Measurements from ENCODE around the gene KDSR. TPM values are rescaled to one million over a fixed set of nuclear protein-coding genes. Genes with fewer than 3 reads are reported as not detected.

KDSR gene
- total and polyA plus RNA-seq, 9 of the 15 experiments (the other 6 are each of a cell fraction or from before 2014, with no cell fraction given) = 4.0 to 24.7 (median 12.4) TPM

DNA sequence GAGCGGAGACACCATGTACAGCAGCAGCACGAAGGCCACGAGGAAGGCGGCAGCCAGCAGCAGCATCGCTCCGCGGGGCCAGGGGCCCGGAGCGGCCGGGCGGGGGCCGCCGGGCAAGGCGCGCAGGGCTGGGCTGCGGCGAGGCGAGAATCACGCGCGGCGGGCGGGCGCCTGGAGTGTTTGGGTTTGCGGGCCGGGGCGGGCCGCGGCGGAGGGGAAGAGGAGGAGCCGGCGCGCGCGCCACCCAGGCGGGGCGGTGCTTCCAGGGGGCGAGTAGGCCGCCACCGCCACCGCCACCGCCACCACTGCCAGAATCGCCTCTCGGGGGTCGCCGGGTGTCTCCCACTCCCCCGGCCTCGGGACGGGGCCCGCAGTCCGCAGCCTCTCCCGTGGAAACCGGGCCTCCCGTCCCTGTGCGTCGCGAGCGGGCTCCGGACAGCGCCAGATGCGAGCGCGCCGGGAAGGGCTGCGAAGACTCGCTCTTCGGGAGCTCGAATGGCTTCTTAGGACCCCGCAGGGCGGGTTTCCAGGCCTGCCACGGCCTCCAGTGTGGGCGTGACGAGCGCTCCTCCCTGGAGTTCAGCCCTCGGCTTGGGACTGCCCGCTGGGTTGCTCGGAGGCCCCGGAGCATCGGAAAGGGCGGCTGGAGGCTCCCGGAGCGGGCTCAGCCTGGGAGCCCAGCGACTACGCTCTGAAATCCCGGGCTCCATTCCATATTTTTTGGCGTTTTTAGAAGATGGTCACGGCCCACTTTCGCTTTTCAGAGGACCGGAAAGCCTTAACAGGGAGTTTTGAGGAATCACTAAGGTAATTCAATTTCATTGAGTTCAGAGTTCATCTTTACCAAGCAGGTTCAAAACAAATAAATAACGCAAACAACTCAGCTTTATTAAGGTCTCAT is at the start of gene KDSR (continued):
- no peak; the same call in 1 of the 2 replicates for TF ChIP-seq NBN (IDR thresholded peaks at IDR 0.05; ENCODE audit: low read depth)
- TF ChIP-seq MYC (IDR thresholded peaks at IDR 0.05; ENCODE audit: low read depth, low read length) = 0 out of 2 replicates have a peak, but pooled peaks have one; percentile 34
- no peak for TF ChIP-seq MYC (CRISPR knock-in tag; IDR thresholded peaks at IDR 0.05; ENCODE audit: borderline replicate concordance, low read depth)
- no peak for TF ChIP-seq PURB (CRISPR knock-in tag; IDR thresholded peaks at IDR 0.05; ENCODE audit: low read depth)
- TF ChIP-seq U2AF1 (optimal IDR thresholded peaks at IDR 0.05; ENCODE audit: low read depth, low read length) = no peak
- TF ChIP-seq, protein P1, sequence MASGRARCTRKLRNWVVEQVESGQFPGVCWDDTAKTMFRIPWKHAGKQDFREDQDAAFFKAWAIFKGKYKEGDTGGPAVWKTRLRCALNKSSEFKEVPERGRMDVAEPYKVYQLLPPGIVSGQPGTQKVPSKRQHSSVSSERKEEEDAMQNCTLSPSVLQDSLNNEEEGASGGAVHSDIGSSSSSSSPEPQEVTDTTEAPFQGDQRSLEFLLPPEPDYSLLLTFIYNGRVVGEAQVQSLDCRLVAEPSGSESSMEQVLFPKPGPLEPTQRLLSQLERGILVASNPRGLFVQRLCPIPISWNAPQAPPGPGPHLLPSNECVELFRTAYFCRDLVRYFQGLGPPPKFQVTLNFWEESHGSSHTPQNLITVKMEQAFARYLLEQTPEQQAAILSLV (tag; IDR thresholded peaks at IDR 0.05) = no peak
- no peak for TF ChIP-seq DNMT1 (IDR thresholded peaks at IDR 0.05)
- peak; percentile 89 for TF ChIP-seq LCOR (CRISPR knock-in tag; IDR thresholded peaks at IDR 0.05)
- TF ChIP-seq, protein P2, sequence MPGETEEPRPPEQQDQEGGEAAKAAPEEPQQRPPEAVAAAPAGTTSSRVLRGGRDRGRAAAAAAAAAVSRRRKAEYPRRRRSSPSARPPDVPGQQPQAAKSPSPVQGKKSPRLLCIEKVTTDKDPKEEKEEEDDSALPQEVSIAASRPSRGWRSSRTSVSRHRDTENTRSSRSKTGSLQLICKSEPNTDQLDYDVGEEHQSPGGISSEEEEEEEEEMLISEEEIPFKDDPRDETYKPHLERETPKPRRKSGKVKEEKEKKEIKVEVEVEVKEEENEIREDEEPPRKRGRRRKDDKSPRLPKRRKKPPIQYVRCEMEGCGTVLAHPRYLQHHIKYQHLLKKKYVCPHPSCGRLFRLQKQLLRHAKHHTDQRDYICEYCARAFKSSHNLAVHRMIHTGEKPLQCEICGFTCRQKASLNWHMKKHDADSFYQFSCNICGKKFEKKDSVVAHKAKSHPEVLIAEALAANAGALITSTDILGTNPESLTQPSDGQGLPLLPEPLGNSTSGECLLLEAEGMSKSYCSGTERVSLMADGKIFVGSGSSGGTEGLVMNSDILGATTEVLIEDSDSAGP (CRISPR knock-in tag; IDR thresholded peaks at IDR 0.05) = no peak
- no peak for TF ChIP-seq ZNF347 (CRISPR knock-in tag; IDR thresholded peaks at IDR 0.05; ENCODE audit: low read depth)
- no peak for TF ChIP-seq JUN (IDR thresholded peaks at IDR 0.05; ENCODE audit: borderline replicate concordance, low read depth, low read length)
- TF ChIP-seq JUN (CRISPR knock-in tag; IDR thresholded peaks at IDR 0.05; ENCODE audit: borderline replicate concordance) = 0 out of 2 replicates have a peak, but pooled peaks have one; percentile 56
- TF ChIP-seq MXI1 (IDR thresholded peaks at IDR 0.05; ENCODE audit: low read depth, low read length) = no peak
- no peak for TF ChIP-seq EHMT2 (IDR thresholded peaks at IDR 0.05)
- TF ChIP-seq, protein P3, sequence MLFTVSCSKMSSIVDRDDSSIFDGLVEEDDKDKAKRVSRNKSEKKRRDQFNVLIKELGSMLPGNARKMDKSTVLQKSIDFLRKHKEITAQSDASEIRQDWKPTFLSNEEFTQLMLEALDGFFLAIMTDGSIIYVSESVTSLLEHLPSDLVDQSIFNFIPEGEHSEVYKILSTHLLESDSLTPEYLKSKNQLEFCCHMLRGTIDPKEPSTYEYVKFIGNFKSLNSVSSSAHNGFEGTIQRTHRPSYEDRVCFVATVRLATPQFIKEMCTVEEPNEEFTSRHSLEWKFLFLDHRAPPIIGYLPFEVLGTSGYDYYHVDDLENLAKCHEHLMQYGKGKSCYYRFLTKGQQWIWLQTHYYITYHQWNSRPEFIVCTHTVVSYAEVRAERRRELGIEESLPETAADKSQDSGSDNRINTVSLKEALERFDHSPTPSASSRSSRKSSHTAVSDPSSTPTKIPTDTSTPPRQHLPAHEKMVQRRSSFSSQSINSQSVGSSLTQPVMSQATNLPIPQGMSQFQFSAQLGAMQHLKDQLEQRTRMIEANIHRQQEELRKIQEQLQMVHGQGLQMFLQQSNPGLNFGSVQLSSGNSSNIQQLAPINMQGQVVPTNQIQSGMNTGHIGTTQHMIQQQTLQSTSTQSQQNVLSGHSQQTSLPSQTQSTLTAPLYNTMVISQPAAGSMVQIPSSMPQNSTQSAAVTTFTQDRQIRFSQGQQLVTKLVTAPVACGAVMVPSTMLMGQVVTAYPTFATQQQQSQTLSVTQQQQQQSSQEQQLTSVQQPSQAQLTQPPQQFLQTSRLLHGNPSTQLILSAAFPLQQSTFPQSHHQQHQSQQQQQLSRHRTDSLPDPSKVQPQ (CRISPR knock-in tag; IDR thresholded peaks at IDR 0.05; ENCODE audit: borderline replicate concordance) = no peak
- peak; percentile 89 for TF ChIP-seq KDM5B (IDR thresholded peaks at IDR 0.05; ENCODE audit: insufficient replicate concordance, low read depth, low read length)
- no peak; the same call in 1 of the 2 replicates for TF ChIP-seq PHF21A (IDR thresholded peaks at IDR 0.05; ENCODE audit: borderline replicate concordance, low read depth)
- TF ChIP-seq, protein P4, sequence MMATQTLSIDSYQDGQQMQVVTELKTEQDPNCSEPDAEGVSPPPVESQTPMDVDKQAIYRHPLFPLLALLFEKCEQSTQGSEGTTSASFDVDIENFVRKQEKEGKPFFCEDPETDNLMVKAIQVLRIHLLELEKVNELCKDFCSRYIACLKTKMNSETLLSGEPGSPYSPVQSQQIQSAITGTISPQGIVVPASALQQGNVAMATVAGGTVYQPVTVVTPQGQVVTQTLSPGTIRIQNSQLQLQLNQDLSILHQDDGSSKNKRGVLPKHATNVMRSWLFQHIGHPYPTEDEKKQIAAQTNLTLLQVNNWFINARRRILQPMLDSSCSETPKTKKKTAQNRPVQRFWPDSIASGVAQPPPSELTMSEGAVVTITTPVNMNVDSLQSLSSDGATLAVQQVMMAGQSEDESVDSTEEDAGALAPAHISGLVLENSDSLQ (IDR thresholded peaks at IDR 0.05) = no peak; the same call in 1 of the 2 replicates
- TF ChIP-seq ZNF41 (CRISPR knock-in tag; conservative IDR thresholded peaks at IDR 0.05) = no peak
- TF ChIP-seq, protein P5, sequence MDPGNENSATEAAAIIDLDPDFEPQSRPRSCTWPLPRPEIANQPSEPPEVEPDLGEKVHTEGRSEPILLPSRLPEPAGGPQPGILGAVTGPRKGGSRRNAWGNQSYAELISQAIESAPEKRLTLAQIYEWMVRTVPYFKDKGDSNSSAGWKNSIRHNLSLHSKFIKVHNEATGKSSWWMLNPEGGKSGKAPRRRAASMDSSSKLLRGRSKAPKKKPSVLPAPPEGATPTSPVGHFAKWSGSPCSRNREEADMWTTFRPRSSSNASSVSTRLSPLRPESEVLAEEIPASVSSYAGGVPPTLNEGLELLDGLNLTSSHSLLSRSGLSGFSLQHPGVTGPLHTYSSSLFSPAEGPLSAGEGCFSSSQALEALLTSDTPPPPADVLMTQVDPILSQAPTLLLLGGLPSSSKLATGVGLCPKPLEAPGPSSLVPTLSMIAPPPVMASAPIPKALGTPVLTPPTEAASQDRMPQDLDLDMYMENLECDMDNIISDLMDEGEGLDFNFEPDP (CRISPR knock-in tag; IDR thresholded peaks at IDR 0.05) = no peak
